ENCODE data around the gene PSMG1.

PSMG1 gene

DNA sequence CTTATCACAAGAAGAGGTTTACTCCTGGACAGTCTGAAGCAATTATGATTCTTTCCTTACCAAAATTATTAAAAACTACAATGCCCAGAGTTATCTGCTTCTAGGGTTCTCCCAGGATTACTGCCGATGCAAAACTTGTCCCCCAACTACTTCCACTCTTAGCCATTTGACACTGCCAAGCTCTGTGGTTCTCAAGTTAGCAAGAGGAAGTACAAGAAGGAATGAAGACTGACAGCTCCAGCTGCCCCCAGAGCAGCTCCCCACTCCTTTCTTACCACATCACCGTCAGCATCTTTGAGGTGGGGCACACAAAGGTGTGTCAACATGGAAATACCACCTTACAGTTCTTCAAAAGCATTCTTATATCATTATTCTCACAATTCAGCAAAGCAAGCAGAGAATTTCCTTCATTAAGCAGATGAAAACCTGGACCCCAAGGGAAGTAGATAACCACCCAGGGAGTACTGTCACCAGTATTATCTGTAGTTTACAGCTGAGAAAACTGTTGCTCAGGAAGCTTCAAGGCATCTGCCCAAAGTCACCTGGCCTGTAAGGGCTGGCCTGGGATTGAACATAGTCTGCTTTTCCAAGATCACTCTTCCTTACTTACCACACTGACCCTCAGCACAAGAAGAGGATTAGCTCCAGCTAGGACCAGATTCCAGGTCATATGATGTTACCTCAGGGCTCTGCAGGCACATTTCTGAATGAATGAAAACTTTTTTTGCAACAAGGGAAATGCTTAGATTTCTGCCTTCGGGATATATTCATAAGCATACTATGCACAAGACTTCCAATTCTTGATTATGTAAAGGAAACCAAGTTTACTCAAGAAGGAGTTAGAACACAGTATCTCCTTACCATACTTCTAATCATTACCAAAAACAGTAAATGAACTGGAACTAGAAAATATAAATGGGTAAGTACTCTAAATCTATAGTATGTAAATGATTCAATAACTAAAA, 9.3 kb downstream of the PSMG1 start:
- no peak for DNase-seq (ENCODE audit: low read depth)
- no peak overlapping the region for H3K4me3 ChIP-seq (ENCODE audit: low read depth, low read length)
- TF ChIP-seq POLR2A (IDR thresholded peaks at IDR 0.05; ENCODE audit: extremely low read depth, insufficient read length): no peak
- TF ChIP-seq, protein P1, sequence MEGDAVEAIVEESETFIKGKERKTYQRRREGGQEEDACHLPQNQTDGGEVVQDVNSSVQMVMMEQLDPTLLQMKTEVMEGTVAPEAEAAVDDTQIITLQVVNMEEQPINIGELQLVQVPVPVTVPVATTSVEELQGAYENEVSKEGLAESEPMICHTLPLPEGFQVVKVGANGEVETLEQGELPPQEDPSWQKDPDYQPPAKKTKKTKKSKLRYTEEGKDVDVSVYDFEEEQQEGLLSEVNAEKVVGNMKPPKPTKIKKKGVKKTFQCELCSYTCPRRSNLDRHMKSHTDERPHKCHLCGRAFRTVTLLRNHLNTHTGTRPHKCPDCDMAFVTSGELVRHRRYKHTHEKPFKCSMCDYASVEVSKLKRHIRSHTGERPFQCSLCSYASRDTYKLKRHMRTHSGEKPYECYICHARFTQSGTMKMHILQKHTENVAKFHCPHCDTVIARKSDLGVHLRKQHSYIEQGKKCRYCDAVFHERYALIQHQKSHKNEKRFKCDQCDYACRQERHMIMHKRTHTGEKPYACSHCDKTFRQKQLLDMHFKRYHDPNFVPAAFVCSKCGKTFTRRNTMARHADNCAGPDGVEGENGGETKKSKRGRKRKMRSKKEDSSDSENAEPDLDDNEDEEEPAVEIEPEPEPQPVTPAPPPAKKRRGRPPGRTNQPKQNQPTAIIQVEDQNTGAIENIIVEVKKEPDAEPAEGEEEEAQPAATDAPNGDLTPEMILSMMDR (IDR thresholded peaks at IDR 0.05; ENCODE audit: low read depth, low read length): no peak
- TF ChIP-seq MYC (IDR thresholded peaks at IDR 0.05; ENCODE audit: low read depth, low read length): no peak
- TF ChIP-seq, protein P2, sequence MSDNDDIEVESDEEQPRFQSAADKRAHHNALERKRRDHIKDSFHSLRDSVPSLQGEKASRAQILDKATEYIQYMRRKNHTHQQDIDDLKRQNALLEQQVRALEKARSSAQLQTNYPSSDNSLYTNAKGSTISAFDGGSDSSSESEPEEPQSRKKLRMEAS (IDR thresholded peaks at IDR 0.05; ENCODE audit: low read depth, low read length): no peak

DNA sequence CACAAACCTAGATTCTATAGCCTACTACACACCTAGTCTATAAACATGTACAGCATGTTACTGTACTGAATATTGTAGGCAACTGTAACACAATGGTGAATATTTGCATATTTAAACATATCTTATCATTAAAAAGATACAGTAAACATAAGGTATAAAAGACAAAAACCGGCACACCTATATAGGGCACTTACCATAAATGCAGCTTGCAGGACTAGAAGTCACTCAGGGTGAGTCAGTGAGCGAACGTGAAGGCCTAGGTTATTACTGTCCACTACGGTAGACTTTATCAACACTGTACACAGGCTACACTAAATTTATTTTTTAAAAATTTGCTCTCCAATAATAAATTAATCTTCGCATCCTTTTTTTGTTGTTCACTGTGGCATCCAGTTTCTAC, 13.3 kb downstream of the PSMG1 start:
- no peak overlapping the region for H3K4me3 ChIP-seq (ENCODE audit: low read depth, low read length)
- TF ChIP-seq, protein P1 (IDR thresholded peaks at IDR 0.05; ENCODE audit: low read depth, low read length): no peak
- TF ChIP-seq, protein P2 (IDR thresholded peaks at IDR 0.05; ENCODE audit: low read depth, low read length): no peak
- TF ChIP-seq MYC (IDR thresholded peaks at IDR 0.05; ENCODE audit: low read depth, low read length) (no peak), POLR2A (IDR thresholded peaks at IDR 0.05; ENCODE audit: extremely low read depth, insufficient read length) (no peak)
- DNase-seq (ENCODE audit: low read depth): no peak

DNA sequence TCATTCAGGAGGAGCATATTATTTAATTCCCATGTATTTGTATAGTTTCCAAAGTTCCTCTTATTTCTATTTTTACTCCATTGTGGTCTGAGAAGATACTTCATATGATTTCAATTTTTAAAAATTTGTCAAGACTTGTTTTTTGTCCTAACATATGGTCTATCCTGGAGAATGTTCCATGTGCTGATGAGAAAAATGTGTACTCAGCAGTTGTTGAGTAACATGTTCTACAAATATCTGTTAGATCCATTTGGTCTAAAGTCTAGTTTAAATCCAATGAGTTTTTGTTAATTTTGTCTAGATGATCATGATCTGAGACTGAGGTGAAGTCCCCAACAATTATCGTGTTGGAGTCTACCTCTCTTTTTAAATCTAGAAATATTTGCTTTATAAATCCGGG, 14.5 kb downstream of the PSMG1 start:
- DNase-seq (ENCODE audit: low read depth): no peak
- TF ChIP-seq, protein P1 (IDR thresholded peaks at IDR 0.05; ENCODE audit: low read depth, low read length): no peak
- TF ChIP-seq MYC (IDR thresholded peaks at IDR 0.05; ENCODE audit: low read depth, low read length) (no peak), POLR2A (IDR thresholded peaks at IDR 0.05; ENCODE audit: extremely low read depth, insufficient read length) (no peak)
- TF ChIP-seq, protein P2 (IDR thresholded peaks at IDR 0.05; ENCODE audit: low read depth, low read length): no peak
- H3K4me3 ChIP-seq (ENCODE audit: low read depth, low read length): no peak overlapping the region

DNA sequence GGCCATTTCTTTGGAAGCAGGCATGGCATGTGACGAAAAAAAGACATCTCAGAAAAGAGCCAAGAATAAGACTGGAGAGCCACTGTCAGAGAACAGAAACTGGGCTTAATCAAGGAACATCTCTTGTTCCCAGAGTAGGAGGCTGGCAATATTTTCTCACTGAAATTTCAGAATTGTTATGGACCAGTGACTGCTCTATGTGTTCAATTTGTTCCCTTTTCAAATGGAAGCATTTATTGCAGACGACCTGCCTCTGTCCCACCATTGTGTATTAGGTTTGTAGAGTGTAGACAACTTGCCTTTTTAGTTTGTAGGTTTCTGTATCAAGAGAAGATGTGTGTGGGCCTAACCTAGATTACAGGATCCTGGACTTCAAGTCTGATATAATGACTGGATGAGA, 18.7 kb downstream of the PSMG1 start:
- no peak for DNase-seq (ENCODE audit: low read depth)
- H3K4me3 ChIP-seq (ENCODE audit: low read depth, low read length): no peak overlapping the region
- TF ChIP-seq POLR2A (IDR thresholded peaks at IDR 0.05; ENCODE audit: extremely low read depth, insufficient read length) (no peak), MYC (IDR thresholded peaks at IDR 0.05; ENCODE audit: low read depth, low read length) (no peak)
- TF ChIP-seq, protein P2 (IDR thresholded peaks at IDR 0.05; ENCODE audit: low read depth, low read length): no peak
- TF ChIP-seq, protein P1 (IDR thresholded peaks at IDR 0.05; ENCODE audit: low read depth, low read length): no peak

DNA sequence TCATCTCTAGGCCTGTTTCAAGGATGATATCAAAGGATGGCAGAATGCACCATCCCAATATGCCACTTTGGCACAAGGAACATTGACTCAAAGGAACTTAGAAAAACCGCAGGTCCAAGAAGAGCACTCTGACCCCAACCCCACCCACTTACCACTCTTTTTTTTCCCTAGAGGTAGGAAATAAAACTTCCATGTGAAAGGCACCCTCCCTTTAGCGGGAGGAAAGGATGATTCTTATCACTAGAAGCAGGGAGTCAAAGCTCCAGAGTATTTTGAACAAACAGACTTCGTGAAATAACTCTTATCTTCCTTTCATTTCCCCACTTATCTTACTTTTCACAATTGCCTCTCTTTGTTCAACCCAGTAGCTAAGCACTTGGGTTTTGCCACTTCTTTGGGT, 22.2 kb downstream of the PSMG1 start:
- no peak overlapping the region for H3K4me3 ChIP-seq (ENCODE audit: low read depth, low read length)
- TF ChIP-seq MYC (IDR thresholded peaks at IDR 0.05; ENCODE audit: low read depth, low read length) (no peak), POLR2A (IDR thresholded peaks at IDR 0.05; ENCODE audit: extremely low read depth, insufficient read length) (no peak)
- TF ChIP-seq, protein P2 (IDR thresholded peaks at IDR 0.05; ENCODE audit: low read depth, low read length): no peak
- TF ChIP-seq, protein P1 (IDR thresholded peaks at IDR 0.05; ENCODE audit: low read depth, low read length): no peak

More for the DNA sequence above, 22.2 kb downstream of the PSMG1 start:
- DNase-seq (ENCODE audit: low read depth): no peak
